PC-9 (cell line): Measurements from ENCODE around the gene FGF1. TPM values are rescaled to one million over a fixed set of nuclear protein-coding genes. Genes with fewer than 3 reads are reported as not detected.

Experiments
- BruUV-seq: library from RNA; stranded (reverse); fragments of 400-500 nt; replicated peaks from 2 replicates; lab custom pipeline; 2021; lab: Mats Ljungman, UMichigan
- CTCF ChIA-PET: fragments of 300-600 bp; sonication (Branson Sonifier 250); formaldehyde crosslinking; loops from one replicate; lab custom pipeline; 2022; ENCODE audit warnings: antibody characterized with exemption; lab: Charles Lee
- POLR2A ChIA-PET: fragments of 300-600 bp; sonication (Branson Sonifier 250); formaldehyde crosslinking; loops from one replicate; lab custom pipeline; 2022; ENCODE audit warnings: antibody characterized with exemption; ENCODE audit not compliant: unreplicated experiment; lab: Charles Lee
- DNase-seq, 2 experiments: peaks; one replicate each; pipeline versions ENCODE4 v3.0.0 to v3.0.0-alpha.2; 2015 to 2022; ENCODE audit warnings: mixed read lengths in 1 of 2
- H2AFZ ChIP-seq: fragments of 200-600 bp; sonication (generic); 2 replicates; pipeline ENCODE4 v1.8.1; 2017; ENCODE audit warnings: antibody characterized with exemption
- H3F3A ChIP-seq: fragments of 200-600 bp; sonication (generic); 2 replicates; pipeline ENCODE4 v1.8.1; 2017; ENCODE audit warnings: antibody characterized with exemption, mild to moderate bottlenecking, low read depth; ENCODE audit not compliant: insufficient read depth
- H3K27ac ChIP-seq: fragments of 200-600 bp; sonication (generic); 2 replicates; pipeline ENCODE4 v1.6.1; 2016; ENCODE audit warnings: mixed run types
- H3K27me3 ChIP-seq: fragments of 200-600 bp; sonication (generic); 2 replicates; pipeline ENCODE4 v1.6.1; 2016; ENCODE audit warnings: low read depth, mixed run types; ENCODE audit not compliant: insufficient read depth
- H3K36me3 ChIP-seq: fragments of 200-600 bp; sonication (generic); 2 replicates; pipeline ENCODE4 v1.6.1; 2016; ENCODE audit warnings: low read depth, mixed run types
- H3K4me1 ChIP-seq: fragments of 200-600 bp; sonication (generic); replicated peaks from 2 replicates; pipeline ENCODE4 v1.6.1; 2016; ENCODE audit warnings: mixed run types; ENCODE audit not compliant: insufficient read depth
- H3K4me2 ChIP-seq: fragments of 200-600 bp; sonication (generic); 2 replicates; pipeline ENCODE4 v1.6.1; 2017; ENCODE audit warnings: mixed run types
- H3K4me3 ChIP-seq: fragments of 200-600 bp; sonication (generic); 2 replicates; pipeline ENCODE4 v1.6.1; 2016; ENCODE audit warnings: mixed run types
- H3K79me2 ChIP-seq: fragments of 200-600 bp; sonication (generic); 2 replicates; pipeline ENCODE4 v1.6.1; 2017; ENCODE audit warnings: low read depth, mixed run types
- H3K9me2 ChIP-seq: fragments of 200-600 bp; sonication (generic); 2 replicates; pipeline ENCODE4 v1.8.1; 2017; ENCODE audit warnings: mild to moderate bottlenecking; ENCODE audit not compliant: insufficient read depth
- H3K9me3 ChIP-seq: fragments of 200-600 bp; sonication (generic); 2 replicates; pipeline ENCODE4 v1.8.1; 2016; ENCODE audit warnings: low read depth; ENCODE audit not compliant: insufficient read depth
- H4K20me1 ChIP-seq: fragments of 200-600 bp; sonication (generic); 2 replicates; pipeline ENCODE4 v1.8.1; 2017; ENCODE audit not compliant: insufficient read depth
- EZH2 ChIP-seq: fragments of 200-600 bp; sonication (generic); IDR thresholded peaks from 2 replicates; pipeline ENCODE4 v1.8.0; 2017; ENCODE audit warnings: antibody characterized with exemption, low read depth
- intact Hi-C: fragments of 100-400 bp; cut with micrococcal nuclease; formaldehyde crosslinking; loops from one replicate; pipeline ENCODE4 v1.10.0; 2022; ENCODE audit not compliant: unreplicated experiment
- total RNA-seq: library from RNA; stranded (reverse); gene quantifications from 2 replicates; pipeline ENCODE4 v1.2.3, GENCODE V29; 2021
- TF ChIP-seq, protein P1 (sequence below): fragments of 200-600 bp; sonication (generic); conservative IDR thresholded peaks from 2 replicates; pipeline ENCODE4 v1.6.1; 2017; ENCODE audit warnings: mixed run types, antibody characterized with exemption, mild to moderate bottlenecking, moderate library complexity

The FGF1 gene
- total RNA-seq, 1 experiment from 2014 or later = 0.44 TPM

DNA sequence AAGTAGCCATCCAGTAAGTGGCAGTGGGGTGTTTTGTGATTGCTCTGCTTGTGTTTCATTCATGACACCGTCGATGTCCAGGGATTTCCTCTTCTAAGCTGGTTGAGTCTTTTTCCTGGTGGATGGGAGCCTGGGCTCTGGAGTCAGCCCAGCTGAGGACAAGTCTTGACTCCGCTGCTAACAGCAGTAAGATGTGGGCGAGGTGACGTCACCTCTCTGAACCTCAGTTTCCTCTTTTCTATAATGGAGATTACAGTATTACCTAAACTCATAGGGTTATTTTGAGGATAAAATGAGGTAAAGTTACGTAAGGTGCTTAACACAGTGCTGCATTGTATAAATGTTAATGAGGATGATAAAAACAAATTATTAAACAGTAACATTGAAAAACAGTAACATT is 21.3 kb downstream of the FGF1 start:
- no peaks in the 10 kb centered on the region for H3K36me3 ChIP-seq
- H4K20me1 ChIP-seq = no peaks in the 10 kb centered on the region
- intact Hi-C loops = no loop called here
- H3F3A ChIP-seq = no peaks in the 10 kb centered on the region
- H3K9me3 ChIP-seq = no peaks in the 10 kb centered on the region
- no peaks in the 10 kb centered on the region for H3K27me3 ChIP-seq
- ChIA-PET POLR2A (no interaction called here), CTCF (interaction anchor here (0.9 kb wide), 1 partner anchor 9 kb away, joined by 9 read pairs; no protein-coding TSS in a partner anchor)
- TF ChIP-seq, protein P1, sequence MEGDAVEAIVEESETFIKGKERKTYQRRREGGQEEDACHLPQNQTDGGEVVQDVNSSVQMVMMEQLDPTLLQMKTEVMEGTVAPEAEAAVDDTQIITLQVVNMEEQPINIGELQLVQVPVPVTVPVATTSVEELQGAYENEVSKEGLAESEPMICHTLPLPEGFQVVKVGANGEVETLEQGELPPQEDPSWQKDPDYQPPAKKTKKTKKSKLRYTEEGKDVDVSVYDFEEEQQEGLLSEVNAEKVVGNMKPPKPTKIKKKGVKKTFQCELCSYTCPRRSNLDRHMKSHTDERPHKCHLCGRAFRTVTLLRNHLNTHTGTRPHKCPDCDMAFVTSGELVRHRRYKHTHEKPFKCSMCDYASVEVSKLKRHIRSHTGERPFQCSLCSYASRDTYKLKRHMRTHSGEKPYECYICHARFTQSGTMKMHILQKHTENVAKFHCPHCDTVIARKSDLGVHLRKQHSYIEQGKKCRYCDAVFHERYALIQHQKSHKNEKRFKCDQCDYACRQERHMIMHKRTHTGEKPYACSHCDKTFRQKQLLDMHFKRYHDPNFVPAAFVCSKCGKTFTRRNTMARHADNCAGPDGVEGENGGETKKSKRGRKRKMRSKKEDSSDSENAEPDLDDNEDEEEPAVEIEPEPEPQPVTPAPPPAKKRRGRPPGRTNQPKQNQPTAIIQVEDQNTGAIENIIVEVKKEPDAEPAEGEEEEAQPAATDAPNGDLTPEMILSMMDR = no peak
- no peak for TF ChIP-seq EZH2
- no peaks in the 10 kb centered on the region for H3K9me2 ChIP-seq
- no peaks in the 10 kb centered on the region for H3K79me2 ChIP-seq
- H3K4me1 ChIP-seq = no peaks in the 10 kb centered on the region
- no peak overlapping the region for H3K27ac ChIP-seq
- DNase-seq = no peak
- no peak overlapping the region for H2AFZ ChIP-seq
- H3K4me2 ChIP-seq = no peak overlapping the region
- BruUV-seq = no TSS peak
- no peak overlapping the region for H3K4me3 ChIP-seq

DNA sequence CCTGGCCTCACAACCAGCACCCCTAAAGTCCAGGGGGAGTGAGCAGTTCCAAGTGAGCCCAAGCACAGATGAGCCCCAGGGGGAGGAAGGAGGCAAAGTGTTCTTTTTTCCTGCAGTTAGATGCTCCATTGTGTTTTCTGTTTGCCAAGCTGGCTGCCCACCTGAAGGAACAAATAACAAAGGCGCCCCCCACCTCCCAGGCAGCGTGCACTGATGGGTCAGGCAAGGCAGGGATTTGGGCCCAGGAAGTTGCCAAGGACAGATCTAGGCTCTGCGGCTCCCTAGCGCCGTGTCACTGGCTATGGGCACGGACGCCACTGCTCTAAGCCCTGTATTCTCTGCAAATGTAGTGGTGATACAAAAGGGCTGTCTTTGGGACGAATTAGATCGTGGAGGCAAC is 21.8 kb downstream of the FGF1 start:
- H3K9me2 ChIP-seq = no peaks in the 10 kb centered on the region
- no peak overlapping the region for H2AFZ ChIP-seq
- H3F3A ChIP-seq = no peaks in the 10 kb centered on the region
- H3K36me3 ChIP-seq = no peaks in the 10 kb centered on the region
- H4K20me1 ChIP-seq = no peaks in the 10 kb centered on the region
- H3K79me2 ChIP-seq = no peaks in the 10 kb centered on the region
- no peak overlapping the region for H3K4me3 ChIP-seq
- no peaks in the 10 kb centered on the region for H3K4me1 ChIP-seq
- intact Hi-C loops = no loop called here
- H3K4me2 ChIP-seq = no peak overlapping the region
- no TSS peak for BruUV-seq
- no peaks in the 10 kb centered on the region for H3K9me3 ChIP-seq
- H3K27me3 ChIP-seq = no peaks in the 10 kb centered on the region
- no peak for DNase-seq
- no peak overlapping the region for H3K27ac ChIP-seq
- TF ChIP-seq, protein P1 = no peak
- TF ChIP-seq EZH2 = no peak
- ChIA-PET CTCF (no interaction called here), POLR2A (no interaction called here)

DNA sequence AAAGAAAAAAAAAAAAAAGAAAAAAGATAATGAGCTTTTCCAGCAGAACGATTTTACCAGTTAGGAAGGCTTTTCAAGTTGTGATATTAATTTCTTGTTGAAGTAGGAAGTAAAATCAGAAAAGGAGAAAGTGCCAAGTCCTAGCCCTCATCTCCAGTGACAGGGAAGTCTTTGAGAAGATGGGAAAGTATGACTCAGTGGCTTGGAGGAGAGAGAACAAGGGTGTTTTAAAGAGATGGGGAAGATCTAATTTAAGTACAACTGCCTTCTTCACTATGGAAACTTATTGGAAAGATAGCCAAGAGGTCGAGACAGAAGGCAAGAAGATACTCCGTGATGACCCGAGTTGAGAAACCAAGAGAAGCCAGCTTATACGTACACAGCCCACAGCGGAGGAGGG is 22.6 kb downstream of the FGF1 start:
- CTCF ChIA-PET = no interaction called here
- intact Hi-C loops = no loop called here
- no TSS peak for BruUV-seq

More for the DNA sequence above, 22.6 kb downstream of the FGF1 start:
- no peak for TF ChIP-seq EZH2
- TF ChIP-seq, protein P1 = no peak
- H3K9me3 ChIP-seq = no peaks in the 10 kb centered on the region
- H3K27ac ChIP-seq = no peak overlapping the region
- H3K36me3 ChIP-seq = no peaks in the 10 kb centered on the region
- no peak for DNase-seq
- H4K20me1 ChIP-seq = no peaks in the 10 kb centered on the region
- H3K4me2 ChIP-seq = no peak overlapping the region
- H3F3A ChIP-seq = no peaks in the 10 kb centered on the region
- no peaks in the 10 kb centered on the region for H3K79me2 ChIP-seq
- H3K4me1 ChIP-seq = no peaks in the 10 kb centered on the region
- H3K9me2 ChIP-seq = no peaks in the 10 kb centered on the region
- no peaks in the 10 kb centered on the region for H3K27me3 ChIP-seq
- POLR2A ChIA-PET = no interaction called here
- H3K4me3 ChIP-seq = no peak overlapping the region
- no peak overlapping the region for H2AFZ ChIP-seq
